ENCODE measurements around the gene ARMC3. TPM values are rescaled to one million over a fixed set of nuclear protein-coding genes. Genes with fewer than 3 reads are reported as not detected.
"Not testable (repeated sequence)": the region's sequence is repeated elsewhere in the genome, so short reads cannot be mapped to it uniquely, and the experiment has no call there.

ARMC3 gene
- total RNA-seq, 6 experiments from 2014 or later = not detected

DNA sequence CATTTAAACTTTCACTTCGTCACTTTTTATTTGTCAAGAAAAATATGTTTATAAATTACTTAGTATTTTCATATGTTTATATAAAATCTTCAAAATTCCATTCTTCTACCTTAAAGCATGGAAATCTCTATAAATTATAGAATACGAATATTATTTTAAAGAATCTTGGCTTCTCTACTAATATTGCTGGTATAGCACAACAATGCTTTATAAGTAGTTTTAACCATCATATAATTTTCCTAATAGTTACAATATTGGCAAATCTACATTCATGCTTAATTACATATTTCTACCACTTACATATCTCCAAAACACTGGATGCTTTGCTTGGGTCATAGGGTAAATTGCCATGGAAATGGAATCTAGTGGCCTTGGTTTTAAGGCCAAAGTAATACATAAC lies 21.1 kb upstream of the ARMC3 start:
- no peak overlapping the region for H3K27ac Mint-ChIP-seq
- peaks cover 19% of the 10 kb centered on the region for H3K9me3 Mint-ChIP-seq
- H3K36me3 Mint-ChIP-seq (ENCODE audit: low read depth) = no peaks in the 10 kb centered on the region
- no peaks in the 10 kb centered on the region for H3K4me1 Mint-ChIP-seq (ENCODE audit: low read depth)
- H3K27me3 Mint-ChIP-seq (ENCODE audit: insufficient read depth) = peaks cover 6% of the 10 kb centered on the region
- no peak for TF ChIP-seq CTCF (IDR thresholded peaks at IDR 0.05)
- no peak for DNase-seq
- H3K4me3 Mint-ChIP-seq = no peak overlapping the region

GRCh38 chr10:22908837-22909236 lies 19.0 kb upstream of the ARMC3 start:
- H3K9me3 Mint-ChIP-seq = peaks cover 19% of the 10 kb centered on the region
- H3K27ac Mint-ChIP-seq = no peak overlapping the region
- H3K36me3 Mint-ChIP-seq (ENCODE audit: low read depth) = no peaks in the 10 kb centered on the region
- no peak overlapping the region for H3K4me3 Mint-ChIP-seq
- TF ChIP-seq CTCF (IDR thresholded peaks at IDR 0.05) = no peak
- H3K27me3 Mint-ChIP-seq (ENCODE audit: insufficient read depth) = peaks cover 2% of the 10 kb centered on the region
- no peak for DNase-seq
- H3K4me1 Mint-ChIP-seq (ENCODE audit: low read depth) = no peaks in the 10 kb centered on the region

GRCh38 chr10:22909673-22910072 lies 18.2 kb upstream of the ARMC3 start:
- DNase-seq; H3K4me3 Mint-ChIP-seq; H3K36me3 Mint-ChIP-seq (ENCODE audit: low read depth); H3K27me3 Mint-ChIP-seq (ENCODE audit: insufficient read depth); H3K27ac Mint-ChIP-seq; H3K4me1 Mint-ChIP-seq (ENCODE audit: low read depth): not testable (repeated sequence)
- peaks cover 19% of the 10 kb centered on the region for H3K9me3 Mint-ChIP-seq

GRCh38 chr10:22911067-22911466 lies 16.8 kb upstream of the ARMC3 start:
- H3K4me1 Mint-ChIP-seq (ENCODE audit: low read depth) = no peaks in the 10 kb centered on the region
- H3K27me3 Mint-ChIP-seq (ENCODE audit: insufficient read depth) = peaks cover 2% of the 10 kb centered on the region
- H3K36me3 Mint-ChIP-seq (ENCODE audit: low read depth) = no peaks in the 10 kb centered on the region
- no peak for TF ChIP-seq CTCF (IDR thresholded peaks at IDR 0.05)
- no peak overlapping the region for H3K27ac Mint-ChIP-seq
- peaks cover 19% of the 10 kb centered on the region for H3K9me3 Mint-ChIP-seq
- H3K4me3 Mint-ChIP-seq = no peak overlapping the region
- DNase-seq = no peak

- no peak for DNase-seq
- H3K9me3 Mint-ChIP-seq = peaks cover 19% of the 10 kb centered on the region
- H3K4me1 Mint-ChIP-seq (ENCODE audit: low read depth) = no peaks in the 10 kb centered on the region
- no peak overlapping the region for H3K4me3 Mint-ChIP-seq
- H3K27me3 Mint-ChIP-seq (ENCODE audit: insufficient read depth) = peaks cover 2% of the 10 kb centered on the region
- no peak for TF ChIP-seq CTCF (IDR thresholded peaks at IDR 0.05)
- no peak overlapping the region for H3K27ac Mint-ChIP-seq
- no peaks in the 10 kb centered on the region for H3K36me3 Mint-ChIP-seq (ENCODE audit: low read depth)
Measured at GRCh38 chr10:22911889-22912762, 15.7 kb upstream of the ARMC3 start.

- H3K27me3 Mint-ChIP-seq (ENCODE audit: insufficient read depth) = peaks cover 2% of the 10 kb centered on the region
- no peaks in the 10 kb centered on the region for H3K36me3 Mint-ChIP-seq (ENCODE audit: low read depth)
- H3K4me3 Mint-ChIP-seq = no peak overlapping the region
- TF ChIP-seq CTCF (IDR thresholded peaks at IDR 0.05) = no peak
- peaks cover 14% of the 10 kb centered on the region for H3K9me3 Mint-ChIP-seq
- no peaks in the 10 kb centered on the region for H3K4me1 Mint-ChIP-seq (ENCODE audit: low read depth)
- no peak overlapping the region for H3K27ac Mint-ChIP-seq
- no peak for DNase-seq
Measured at GRCh38 chr10:22912763-22913384, 15.0 kb upstream of the ARMC3 start.
